Gastrocnemius medialis (tissue), 4 donors: ENCODE measurements around the gene RBM34. TPM values are rescaled to one million over a fixed set of nuclear protein-coding genes. Genes with fewer than 3 reads are reported as not detected.
A peak's percentile ranks its signal among the peaks of the same experiment; 100 is the strongest.

Experiments
- ATAC-seq, 2 donors: fragments of 150-250 bp; one replicate each; pipeline ENCODE4 v1.9.1; 2016
- DNase-seq, 2 donors: peaks; one replicate each; pipeline ENCODE4 v3.0.0-alpha.2; 2019
- H3K27ac ChIP-seq, 4 donors: fragments of 200-600 bp; sonication (generic); 1 replicate in 1 of 4; 2 replicates in 3 of 4; pipeline ENCODE4 v1.5.1; 2016 to 2018; ENCODE audit warnings: mild to moderate bottlenecking in 2 of 4, moderate library complexity in 1 of 4
- H3K27me3 ChIP-seq, 3 donors: fragments of 200-600 bp; sonication (generic) in 2 of 3; 1 replicate in 1 of 3; 2 replicates in 2 of 3; pipeline versions ENCODE4 v1.5.1 to v1.6.0; 2016 to 2019; ENCODE audit warnings: mild to moderate bottlenecking in 1 of 3, moderate library complexity in 1 of 3
- H3K36me3 ChIP-seq, 2 donors: fragments of 200-600 bp; sonication (generic) in 1 of 2; one replicate each; pipeline ENCODE4 v1.5.1; 2017 to 2018
- H3K4me1 ChIP-seq, 2 donors: fragments of 200-600 bp; sonication (generic) in 1 of 2; one replicate each; pipeline ENCODE4 v1.5.1; 2016 to 2017; ENCODE audit warnings: mild to moderate bottlenecking in 2 of 2
- H3K4me3 ChIP-seq, 4 donors: fragments of 200-600 bp; sonication (generic) in 3 of 4; 1 replicate in 1 of 4; 2 replicates in 3 of 4; pipeline ENCODE4 v1.5.1; 2016 to 2019; ENCODE audit warnings: mild to moderate bottlenecking in 2 of 4
- H3K9me3 ChIP-seq, 3 donors: fragments of 200-600 bp; sonication (generic) in 2 of 3; 1 replicate in 1 of 3; 2 replicates in 2 of 3; pipeline ENCODE4 v1.5.1; 2016 to 2019
- POLR2A ChIP-seq, 2 donors: fragments of 450-650 bp; IDR thresholded peaks; one replicate each; pipeline ENCODE4 v1.6.1; 2017; ENCODE audit warnings: antibody characterized with exemption in 2 of 2, mild to moderate bottlenecking in 2 of 2, moderate library complexity in 2 of 2
- in situ Hi-C, 4 donors: fragments of 200-750 bp; cut with MboI; loops; one replicate each; pipeline versions ENCODE4 v1.15.0 to v1.8.0; 2017; ENCODE audit warnings: low sequenced_read_pairs in 4 of 4
- intact Hi-C: fragments of 100-400 bp; cut with DNase I; formaldehyde crosslinking; loops from one replicate; pipeline ENCODE4 v1.15.1; 2023; ENCODE audit warnings: low total_unique reads
- total RNA-seq, 4 donors: library from RNA; depleted of rRNA; stranded (reverse); fragments of >200 nt; gene quantifications; one replicate each; pipeline versions ENCODE4 v1.1.0 to v1.2.3, GENCODE V29; 2016
- TF ChIP-seq, protein P1 (sequence below), 5 experiments: fragments of 450-650 bp in 3 of 5; fragments of 200-600 bp in 2 of 5; sonication (generic) in 2 of 5; IDR thresholded peaks in 4 of 5; conservative IDR thresholded peaks in 1 of 5; 1 replicate in 4 of 5; 2 replicates in 1 of 5; pipeline ENCODE4 v1.5.1; 2016 to 2019; ENCODE audit warnings: antibody characterized with exemption in 5 of 5, mild to moderate bottlenecking in 3 of 5, moderate library complexity in 3 of 5

The RBM34 gene
- total RNA-seq, 4 donors from 2014 or later, result 44.8 to 136 (median 66.8) TPM

DNA sequence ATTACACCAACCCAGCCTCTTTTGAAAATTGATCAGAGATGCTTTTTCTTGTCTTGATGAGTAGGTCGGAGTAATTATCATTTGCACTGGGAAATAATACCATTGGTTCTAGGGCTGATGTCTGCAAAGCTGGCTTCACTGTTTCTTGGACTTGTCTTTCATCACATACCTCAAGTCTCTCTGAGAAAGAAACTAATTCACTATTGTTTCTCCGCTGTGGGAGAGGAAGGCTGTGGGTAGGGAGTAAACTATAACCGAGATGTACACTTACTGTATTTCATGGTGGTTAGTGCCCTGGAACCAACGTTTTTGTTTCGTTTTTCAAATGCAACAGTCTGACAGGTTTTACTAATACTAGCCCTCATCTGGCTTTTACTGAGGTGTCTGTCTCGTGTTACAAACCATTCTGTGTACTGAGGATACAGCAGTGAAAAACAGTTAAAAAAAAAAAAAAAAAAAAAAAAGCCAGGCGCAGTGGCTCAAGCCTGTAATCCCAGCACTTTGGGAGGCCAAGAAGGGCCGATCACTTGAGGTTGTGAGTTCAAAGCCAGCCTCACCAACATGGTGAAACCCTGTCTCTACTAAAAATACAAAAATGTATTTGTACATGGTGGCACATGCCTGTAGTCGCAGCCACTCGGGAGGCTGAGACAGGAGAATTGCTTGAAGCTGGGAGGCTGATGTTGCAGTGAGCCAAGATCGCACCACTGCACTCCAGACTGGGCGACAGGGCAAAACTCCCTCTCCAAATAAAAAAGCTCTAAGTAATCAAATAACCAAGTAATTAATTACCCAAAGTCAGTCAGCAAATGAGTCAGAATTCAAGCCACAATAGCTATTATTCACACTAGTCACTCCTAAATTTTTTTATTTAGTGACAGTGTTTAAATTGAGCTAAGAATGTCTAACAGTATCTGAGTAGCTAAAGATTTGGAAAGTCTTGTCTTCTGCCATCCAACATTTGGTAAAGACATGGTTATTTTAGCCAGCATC lies 55.7 kb downstream of the RBM34 start:
- Histone ChIP-seq H3K9me3 (no peaks in the 10 kb centered on the region), H3K4me1 (peaks cover 9 to 14% of the 10 kb centered on the region in 2 donors), H3K27me3 (no peaks in the 10 kb centered on the region), H3K27ac (no peak overlapping the region), H3K36me3 (peaks cover 0 to 24% of the 10 kb centered on the region in 2 donors), H3K4me3 (no peak overlapping the region)
- in situ Hi-C loops, result loop anchor here in 2 of 4 donors (10.0 to 25.0 kb wide), 2 partner anchors 307 to 309 kb away; no protein-coding TSS in a partner anchor
- no peak for DNase-seq
- no peak for TF ChIP-seq POLR2A (IDR thresholded peaks at IDR 0.05)
- TF ChIP-seq, protein P1, sequence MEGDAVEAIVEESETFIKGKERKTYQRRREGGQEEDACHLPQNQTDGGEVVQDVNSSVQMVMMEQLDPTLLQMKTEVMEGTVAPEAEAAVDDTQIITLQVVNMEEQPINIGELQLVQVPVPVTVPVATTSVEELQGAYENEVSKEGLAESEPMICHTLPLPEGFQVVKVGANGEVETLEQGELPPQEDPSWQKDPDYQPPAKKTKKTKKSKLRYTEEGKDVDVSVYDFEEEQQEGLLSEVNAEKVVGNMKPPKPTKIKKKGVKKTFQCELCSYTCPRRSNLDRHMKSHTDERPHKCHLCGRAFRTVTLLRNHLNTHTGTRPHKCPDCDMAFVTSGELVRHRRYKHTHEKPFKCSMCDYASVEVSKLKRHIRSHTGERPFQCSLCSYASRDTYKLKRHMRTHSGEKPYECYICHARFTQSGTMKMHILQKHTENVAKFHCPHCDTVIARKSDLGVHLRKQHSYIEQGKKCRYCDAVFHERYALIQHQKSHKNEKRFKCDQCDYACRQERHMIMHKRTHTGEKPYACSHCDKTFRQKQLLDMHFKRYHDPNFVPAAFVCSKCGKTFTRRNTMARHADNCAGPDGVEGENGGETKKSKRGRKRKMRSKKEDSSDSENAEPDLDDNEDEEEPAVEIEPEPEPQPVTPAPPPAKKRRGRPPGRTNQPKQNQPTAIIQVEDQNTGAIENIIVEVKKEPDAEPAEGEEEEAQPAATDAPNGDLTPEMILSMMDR (IDR thresholded peaks at IDR 0.05 in 4 of 5, conservative IDR thresholded peaks at IDR 0.05 in 1 of 5), result no peak
- ATAC-seq, result no peak
- intact Hi-C loops, result loop anchor here (5.0 kb wide), 1 partner anchor 312 kb away; no protein-coding TSS in a partner anchor

DNA sequence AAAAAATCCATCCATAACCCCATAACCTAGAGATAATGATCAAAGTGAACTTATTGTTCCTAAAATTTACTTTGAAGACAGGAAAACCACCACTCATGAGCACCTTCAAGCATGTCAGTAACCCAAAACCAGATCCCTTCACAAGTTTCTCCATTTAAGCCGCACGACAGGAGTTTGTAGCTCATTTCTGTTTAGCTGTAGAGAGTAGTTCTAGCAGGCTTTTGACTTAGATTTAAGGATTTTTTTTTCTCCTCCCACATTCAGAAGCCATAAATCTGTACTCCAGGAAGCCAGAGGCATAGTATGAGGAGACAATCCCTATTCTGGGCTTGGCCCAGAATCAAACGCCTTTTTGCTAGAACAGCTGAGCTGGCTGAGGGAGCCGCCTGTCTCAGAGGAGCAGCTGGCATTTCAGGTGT lies 58.0 kb downstream of the RBM34 start:
- H3K27me3 ChIP-seq, result no peaks in the 10 kb centered on the region
- in situ Hi-C loops, result loop anchor here in 2 of 4 donors (10.0 to 25.0 kb wide), 2 partner anchors 309 to 312 kb away; no protein-coding TSS in a partner anchor

DNA sequence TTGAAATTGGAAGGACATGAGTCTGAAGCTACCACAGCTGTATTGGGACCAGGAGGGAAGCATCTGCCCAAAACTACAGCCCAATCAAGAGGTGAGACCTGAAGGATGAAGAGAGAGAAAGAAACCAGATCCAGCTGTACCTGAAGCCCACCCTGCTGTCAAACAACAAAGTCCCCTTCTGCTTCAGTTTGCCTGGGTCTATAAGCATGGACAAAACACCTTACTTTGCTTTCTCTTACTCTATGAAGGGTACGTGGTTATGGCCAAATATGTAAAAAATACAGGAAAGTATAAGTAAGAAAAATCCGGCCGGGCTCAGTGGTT lies 58.8 kb downstream of the RBM34 start:
- no peak overlapping the region for H3K27ac ChIP-seq
- TF ChIP-seq, protein P1 (IDR thresholded peaks at IDR 0.05 in 4 of 5, conservative IDR thresholded peaks at IDR 0.05 in 1 of 5), result no peak
- TF ChIP-seq POLR2A (IDR thresholded peaks at IDR 0.05), result no peak
- ATAC-seq, result no peak
- H3K27me3 ChIP-seq, result no peaks in the 10 kb centered on the region
- intact Hi-C loops (loop anchor here (5.0 kb wide), 1 partner anchor 990 kb away; no protein-coding TSS in a partner anchor), in situ Hi-C loops (loop anchor here in 2 of 4 donors (10.0 to 25.0 kb wide), 2 partner anchors 310 to 313 kb away; no protein-coding TSS in a partner anchor)
- no peaks in the 10 kb centered on the region for H3K9me3 ChIP-seq
- no peak overlapping the region for H3K4me3 ChIP-seq
- H3K36me3 ChIP-seq, result no peaks in the 10 kb centered on the region
- DNase-seq, result no peak
- H3K4me1 ChIP-seq, result peaks cover 9 to 14% of the 10 kb centered on the region in 2 donors

More for the DNA sequence above, 58.0 kb downstream of the RBM34 start:
- intact Hi-C loops, result loop anchor here (5.0 kb wide), 1 partner anchor 991 kb away; no protein-coding TSS in a partner anchor
- H3K36me3 ChIP-seq, result peaks cover 0 to 1% of the 10 kb centered on the region in 2 donors
- TF ChIP-seq, protein P1 (IDR thresholded peaks at IDR 0.05 in 4 of 5, conservative IDR thresholded peaks at IDR 0.05 in 1 of 5), result no peak
- TF ChIP-seq POLR2A (IDR thresholded peaks at IDR 0.05), result no peak
- H3K27ac ChIP-seq, result no peak overlapping the region
- peak in 1 of 2 donors; percentile 28 for ATAC-seq
- DNase-seq, result no peak
- H3K4me1 ChIP-seq, result peaks cover 9 to 14% of the 10 kb centered on the region in 2 donors
- no peaks in the 10 kb centered on the region for H3K9me3 ChIP-seq
- no peak overlapping the region for H3K4me3 ChIP-seq

DNA sequence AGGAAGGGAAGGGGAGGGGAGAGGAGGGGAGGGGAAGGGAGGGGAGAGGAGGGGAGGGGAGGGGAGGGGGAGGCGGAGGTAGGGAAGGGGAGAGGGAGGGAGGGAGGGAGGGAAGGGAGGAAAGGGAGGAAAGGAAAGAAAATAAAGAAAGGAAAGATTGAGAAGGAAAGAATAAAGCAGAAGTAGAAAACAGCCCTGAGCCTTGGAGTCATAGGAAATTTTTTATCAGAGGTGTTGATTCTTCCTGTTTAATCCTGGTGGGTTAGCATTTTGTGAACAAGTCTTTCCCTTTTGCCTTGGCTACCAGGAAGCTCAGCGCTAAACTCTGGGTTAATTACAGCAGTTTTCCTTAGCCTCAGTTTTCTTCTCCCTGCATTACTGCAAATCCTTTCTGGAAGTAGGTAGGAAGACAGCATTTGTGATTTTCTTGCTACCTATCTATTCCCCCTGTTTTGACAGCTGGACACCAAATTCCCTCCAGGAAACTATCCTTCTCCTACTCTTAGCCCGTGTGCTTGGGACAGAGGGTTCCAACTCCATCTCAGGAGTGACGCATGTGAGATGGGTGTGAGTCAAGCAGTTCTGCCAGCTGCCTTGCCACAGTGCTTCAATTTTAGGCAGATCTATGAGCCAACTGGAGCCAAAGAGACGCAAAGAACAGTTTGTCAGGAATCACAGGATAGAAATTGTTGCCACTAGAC lies 59.3 kb downstream of the RBM34 start:
- intact Hi-C loops (loop anchor here (5.0 kb wide), 1 partner anchor 989 kb away; no protein-coding TSS in a partner anchor), in situ Hi-C loops (loop anchor here in 2 of 4 donors (10.0 to 25.0 kb wide), 2 partner anchors 311 to 313 kb away; no protein-coding TSS in a partner anchor)
- DNase-seq (no peak), ATAC-seq (no peak)
- H3K36me3 ChIP-seq, result no peaks in the 10 kb centered on the region
- TF ChIP-seq POLR2A (IDR thresholded peaks at IDR 0.05), result no peak
- TF ChIP-seq, protein P1 (IDR thresholded peaks at IDR 0.05 in 4 of 5, conservative IDR thresholded peaks at IDR 0.05 in 1 of 5), result no peak
- H3K4me3 ChIP-seq, result no peak overlapping the region
- no peaks in the 10 kb centered on the region for H3K27me3 ChIP-seq
- peaks cover 9 to 14% of the 10 kb centered on the region in 2 donors for H3K4me1 ChIP-seq
- no peak overlapping the region for H3K27ac ChIP-seq
- no peaks in the 10 kb centered on the region for H3K9me3 ChIP-seq
